Stimulated activated CD4-positive, alpha-beta T cell treated with anti-CD3 and anti-CD28 coated beads, Interleukin-1b, Interleukin-23, amount 100 ng/mL, for 24 hours (primary cell): Measurements from ENCODE around the gene RRP1B.

Experiments
- DNase-seq, 4 experiments: peaks; one replicate each; pipeline ENCODE4 v3.0.0-alpha.2; 2020; ENCODE audit warnings: low read depth in 4 of 4, low spot score in 1 of 4

RRP1B gene

DNA sequence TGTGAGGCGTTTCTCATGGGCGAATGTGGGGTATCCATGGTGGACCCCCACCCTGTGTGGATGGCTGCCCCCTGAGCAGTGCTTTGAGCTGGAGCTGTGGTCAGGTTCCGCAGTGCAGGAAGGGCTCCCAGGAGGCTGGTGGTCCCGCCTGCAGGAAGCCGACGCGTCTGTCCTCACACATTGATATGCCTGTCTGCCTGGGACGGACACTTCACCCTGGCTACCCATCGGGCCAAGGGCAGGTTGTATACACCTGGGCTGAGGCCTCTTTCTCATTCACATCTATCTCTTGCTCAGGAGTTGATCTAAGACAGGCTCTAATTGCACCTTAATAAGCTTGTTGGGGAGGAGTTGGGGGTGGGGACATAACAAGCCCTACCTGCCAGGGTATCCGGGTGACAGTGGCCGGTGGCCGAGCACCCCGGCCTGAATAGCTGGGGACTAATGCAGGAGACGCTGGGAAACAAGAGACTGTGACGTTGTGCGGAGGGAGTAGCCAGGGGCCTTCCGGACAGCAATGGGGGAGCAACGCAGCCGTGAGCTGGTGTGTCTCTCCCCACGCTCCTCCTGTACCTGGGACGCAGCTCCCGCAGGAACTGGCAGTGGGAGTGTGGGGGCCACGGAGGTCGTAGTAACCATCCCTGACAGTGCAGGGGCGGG is 81.3 kb downstream of the RRP1B start:
- no peak for DNase-seq

- no peak for DNase-seq
Measured at GRCh38 chr21:43741423-43742096, 82.2 kb downstream of the RRP1B start.

- DNase-seq, result no peak
Measured at GRCh38 chr21:43743947-43744346, 84.6 kb downstream of the RRP1B start.

DNA sequence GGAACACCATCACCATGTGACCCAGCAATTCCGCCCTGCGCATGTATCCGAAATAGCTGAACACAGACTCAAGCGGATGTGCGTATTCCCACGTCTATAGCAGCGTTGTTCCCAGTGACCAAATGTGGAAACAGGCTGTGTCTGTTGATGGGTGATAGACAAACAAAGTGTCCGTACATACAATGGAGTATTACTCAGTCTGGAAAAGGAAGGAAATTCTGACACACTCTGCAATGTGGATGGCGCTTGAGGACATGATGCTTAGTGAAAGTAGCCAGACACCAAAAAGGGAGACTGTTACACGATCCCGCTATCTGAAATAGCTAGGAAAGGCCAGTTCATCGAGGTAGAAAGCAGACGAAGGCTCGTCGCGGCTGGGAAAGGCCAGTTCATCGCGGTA is 85.4 kb downstream of the RRP1B start:
- no peak for DNase-seq
